HepG2 (cell line): Measurements from ENCODE around the gene GEMIN2. TPM values are rescaled to one million over a fixed set of nuclear protein-coding genes. Genes with fewer than 3 reads are reported as not detected.

ENCODE experiments used
- FLYWCH1 ChIP-seq: sonication (generic); formaldehyde crosslinking; IDR thresholded peaks from 2 replicates; pipeline ENCODE4 v1.8.1; 2023; ENCODE audit warnings: mild to moderate bottlenecking, missing genetic modification reagents
- FOXC1 ChIP-seq: sonication (generic); formaldehyde crosslinking; IDR thresholded peaks from 2 replicates; pipeline ENCODE4 v1.8.0; 2022; ENCODE audit warnings: mild to moderate bottlenecking, missing genetic modification reagents, borderline replicate concordance
- KDM4B ChIP-seq: sonication (generic); formaldehyde crosslinking; IDR thresholded peaks from 2 replicates; pipeline ENCODE4 v1.4.0; 2020; ENCODE audit warnings: missing genetic modification reagents
- POLR2AphosphoS2 ChIP-seq: IDR thresholded peaks from 2 replicates; pipeline ENCODE4 v1.6.1; 2011; ENCODE audit warnings: low read depth, low read length, improper control_type of control experiment
- POLR2G ChIP-seq: fragments of 200-400 bp; formaldehyde crosslinking; IDR thresholded peaks from 2 replicates; pipeline ENCODE4 v1.6.1; 2018; ENCODE audit warnings: mild to moderate bottlenecking, low read depth, low read length, moderate library complexity
- RAD51 ChIP-seq: fragments of 450-650 bp; IDR thresholded peaks from 2 replicates; pipeline ENCODE4 v1.6.1; 2016; ENCODE audit warnings: borderline replicate concordance
- RFXANK ChIP-seq: IDR thresholded peaks from 2 replicates; pipeline ENCODE4 v1.6.1; 2016
- RNF2 ChIP-seq: fragments of 450-650 bp; conservative IDR thresholded peaks from 2 replicates; pipeline ENCODE4 v1.6.1; 2016; ENCODE audit warnings: low read depth
- TAF15 ChIP-seq: fragments of 200-400 bp; formaldehyde crosslinking; IDR thresholded peaks from one replicate; pipeline ENCODE4 v1.6.1; 2018; ENCODE audit warnings: mild to moderate bottlenecking, low read depth, low read length; ENCODE audit not compliant: poor library complexity, severe bottlenecking
- ZBTB20 ChIP-seq: sonication (generic); formaldehyde crosslinking; IDR thresholded peaks from 2 replicates; pipeline ENCODE4 v1.8.1; 2023; ENCODE audit warnings: missing genetic modification reagents, low read depth, mild to moderate bottlenecking, borderline replicate concordance
- ZFP82 ChIP-seq: sonication (generic); formaldehyde crosslinking; IDR thresholded peaks from 2 replicates; pipeline ENCODE4 v1.5.1; 2020; ENCODE audit warnings: mild to moderate bottlenecking, missing genetic modification reagents, borderline replicate concordance
- ZNF251 ChIP-seq: sonication (generic); formaldehyde crosslinking; IDR thresholded peaks from 2 replicates; pipeline ENCODE4 v1.9.0; 2021; ENCODE audit warnings: mild to moderate bottlenecking, missing genetic modification reagents
- ZNF552 ChIP-seq: sonication (generic); formaldehyde crosslinking; IDR thresholded peaks from 2 replicates; pipeline ENCODE4 v1.9.0; 2022; ENCODE audit warnings: missing genetic modification reagents, mild to moderate bottlenecking, borderline replicate concordance
- ZNF614 ChIP-seq: IDR thresholded peaks from 2 replicates; pipeline ENCODE4 v1.6.1; 2018; ENCODE audit warnings: missing biosample characterization, missing genetic modification reagents, inconsistent platforms, borderline replicate concordance
- ZNF746 ChIP-seq: sonication (generic); formaldehyde crosslinking; IDR thresholded peaks from 2 replicates; pipeline ENCODE4 v1.8.0; 2022; ENCODE audit warnings: mild to moderate bottlenecking, missing genetic modification reagents
- polyA plus RNA-seq, 8 experiments: library from polyadenylated mRNA; depleted of rRNA in 3 of 8; stranded (reverse) in 7 of 8; unstranded in 1 of 8; fragments of >200 nt; fragmentation: Illumina TruSeq in 4 of 8; extraction: Trizol in 4 of 8; gene quantifications; 2 replicates each; pipeline versions ENCODE4 v1.2.1 to v1.2.3, GENCODE V29; 2011 to 2016; ENCODE audit warnings: low read depth in 4 of 8, missing spikeins in 1 of 8, mixed read lengths in 1 of 8; ENCODE audit not compliant: insufficient read depth in 1 of 8
- total RNA-seq, 5 experiments: library from RNA; depleted of rRNA; stranded (reverse); fragments of >200 nt; fragmentation: Illumina TruSeq; extraction: Trizol; gene quantifications; 2 replicates each; pipeline ENCODE4 v1.2.3, GENCODE V29; 2016; ENCODE audit warnings: low read depth in 1 of 5
- TF ChIP-seq, protein P1 (sequence below): sonication (generic); formaldehyde crosslinking; IDR thresholded peaks from 2 replicates; pipeline ENCODE4; 2020; ENCODE audit warnings: missing genetic modification reagents, mild to moderate bottlenecking, borderline replicate concordance
- TF ChIP-seq, protein P2 (sequence below): sonication (generic); formaldehyde crosslinking; IDR thresholded peaks from 2 replicates; pipeline ENCODE4 v1.4.0; 2020; ENCODE audit warnings: mild to moderate bottlenecking, missing genetic modification reagents, borderline replicate concordance
- TF ChIP-seq, protein P3 (sequence below): sonication (generic); formaldehyde crosslinking; IDR thresholded peaks from 2 replicates; pipeline ENCODE4 v1.5.1; 2020; ENCODE audit warnings: mild to moderate bottlenecking, moderate library complexity, missing genetic modification reagents
- TF ChIP-seq, protein P4 (sequence below): sonication (generic); formaldehyde crosslinking; IDR thresholded peaks from 2 replicates; pipeline ENCODE4 v1.5.0; 2020; ENCODE audit warnings: mild to moderate bottlenecking, low read depth, missing genetic modification reagents, borderline replicate concordance

GEMIN2 gene
- total and polyA plus RNA-seq, 2 of the 13 experiments (the other 11 are each of a cell fraction or from before 2014, with no cell fraction given) = 54.8 to 110 TPM

DNA sequence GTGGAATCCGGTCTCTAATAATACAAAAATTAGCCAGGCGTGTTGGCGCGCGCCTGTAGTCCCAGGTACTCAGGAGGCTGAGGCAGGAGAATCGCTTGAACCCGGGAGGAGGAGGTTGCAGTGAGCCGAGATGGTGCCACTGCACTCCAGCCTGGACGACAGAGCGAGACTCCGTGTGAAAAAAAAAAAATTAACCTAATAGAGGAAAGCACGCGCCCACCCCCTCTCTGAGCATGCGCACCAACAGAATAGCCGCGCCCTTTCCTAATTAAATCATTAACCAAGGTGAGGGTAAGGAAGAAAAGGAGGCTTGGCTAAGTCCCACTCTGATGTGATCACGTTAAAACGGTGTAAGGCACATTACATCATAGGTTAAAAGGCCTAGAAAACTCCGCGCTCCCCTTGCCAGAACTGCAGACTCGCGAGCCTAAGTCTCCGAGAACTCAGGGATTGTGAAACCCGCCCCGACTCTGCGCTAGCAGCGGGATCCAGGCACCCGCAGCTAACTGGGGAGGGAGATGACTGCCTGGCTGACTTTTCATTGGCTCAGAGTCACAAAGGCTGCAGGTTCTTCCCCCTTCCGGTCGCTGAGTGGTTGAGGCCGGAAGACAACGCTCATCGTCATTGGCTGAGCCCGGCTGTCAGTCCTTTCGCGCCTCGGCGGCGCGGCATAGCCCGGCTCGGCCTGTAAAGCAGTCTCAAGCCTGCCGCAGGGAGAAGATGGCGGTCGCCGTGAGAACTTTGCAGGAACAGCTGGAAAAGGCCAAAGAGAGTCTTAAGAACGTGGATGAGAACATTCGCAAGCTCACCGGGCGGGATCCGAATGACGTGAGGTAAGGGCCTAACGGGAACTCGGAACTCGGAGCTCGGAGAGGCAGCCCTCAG is 60.7 kb downstream of the GEMIN2 start, which contains the start of gene PNN (continued):
- TF ChIP-seq, protein P1, sequence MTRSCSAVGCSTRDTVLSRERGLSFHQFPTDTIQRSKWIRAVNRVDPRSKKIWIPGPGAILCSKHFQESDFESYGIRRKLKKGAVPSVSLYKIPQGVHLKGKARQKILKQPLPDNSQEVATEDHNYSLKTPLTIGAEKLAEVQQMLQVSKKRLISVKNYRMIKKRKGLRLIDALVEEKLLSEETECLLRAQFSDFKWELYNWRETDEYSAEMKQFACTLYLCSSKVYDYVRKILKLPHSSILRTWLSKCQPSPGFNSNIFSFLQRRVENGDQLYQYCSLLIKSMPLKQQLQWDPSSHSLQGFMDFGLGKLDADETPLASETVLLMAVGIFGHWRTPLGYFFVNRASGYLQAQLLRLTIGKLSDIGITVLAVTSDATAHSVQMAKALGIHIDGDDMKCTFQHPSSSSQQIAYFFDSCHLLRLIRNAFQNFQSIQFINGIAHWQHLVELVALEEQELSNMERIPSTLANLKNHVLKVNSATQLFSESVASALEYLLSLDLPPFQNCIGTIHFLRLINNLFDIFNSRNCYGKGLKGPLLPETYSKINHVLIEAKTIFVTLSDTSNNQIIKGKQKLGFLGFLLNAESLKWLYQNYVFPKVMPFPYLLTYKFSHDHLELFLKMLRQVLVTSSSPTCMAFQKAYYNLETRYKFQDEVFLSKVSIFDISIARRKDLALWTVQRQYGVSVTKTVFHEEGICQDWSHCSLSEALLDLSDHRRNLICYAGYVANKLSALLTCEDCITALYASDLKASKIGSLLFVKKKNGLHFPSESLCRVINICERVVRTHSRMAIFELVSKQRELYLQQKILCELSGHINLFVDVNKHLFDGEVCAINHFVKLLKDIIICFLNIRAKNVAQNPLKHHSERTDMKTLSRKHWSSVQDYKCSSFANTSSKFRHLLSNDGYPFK (CRISPR knock-in tag) = peak; percentile 94; the same call in 1 of the 2 replicates
- TF ChIP-seq ZNF251 (CRISPR knock-in tag) (no peak; the same call in 1 of the 2 replicates), ZBTB20 (CRISPR knock-in tag) (peak; percentile 91), ZFP82 (CRISPR knock-in tag) (peak; percentile 23; the same call in 1 of the 2 replicates), POLR2G (peak; percentile 99), RAD51 (no peak), RNF2 (no peak; the same call in 1 of the 2 replicates), FOXC1 (CRISPR knock-in tag) (peak; percentile 95), ZNF614 (CRISPR knock-in tag) (peak; percentile 94), FLYWCH1 (CRISPR knock-in tag) (no peak; the same call in 1 of the 2 replicates), KDM4B (CRISPR knock-in tag) (no peak), ZNF552 (CRISPR knock-in tag) (peak; percentile 29; the same call in 1 of the 2 replicates), POLR2AphosphoS2 (peak; percentile 97), ZNF746 (no peak), TAF15 (peak; percentile 50), RFXANK (peak; percentile 83; the same call in 1 of the 2 replicates)
- TF ChIP-seq, protein P2, sequence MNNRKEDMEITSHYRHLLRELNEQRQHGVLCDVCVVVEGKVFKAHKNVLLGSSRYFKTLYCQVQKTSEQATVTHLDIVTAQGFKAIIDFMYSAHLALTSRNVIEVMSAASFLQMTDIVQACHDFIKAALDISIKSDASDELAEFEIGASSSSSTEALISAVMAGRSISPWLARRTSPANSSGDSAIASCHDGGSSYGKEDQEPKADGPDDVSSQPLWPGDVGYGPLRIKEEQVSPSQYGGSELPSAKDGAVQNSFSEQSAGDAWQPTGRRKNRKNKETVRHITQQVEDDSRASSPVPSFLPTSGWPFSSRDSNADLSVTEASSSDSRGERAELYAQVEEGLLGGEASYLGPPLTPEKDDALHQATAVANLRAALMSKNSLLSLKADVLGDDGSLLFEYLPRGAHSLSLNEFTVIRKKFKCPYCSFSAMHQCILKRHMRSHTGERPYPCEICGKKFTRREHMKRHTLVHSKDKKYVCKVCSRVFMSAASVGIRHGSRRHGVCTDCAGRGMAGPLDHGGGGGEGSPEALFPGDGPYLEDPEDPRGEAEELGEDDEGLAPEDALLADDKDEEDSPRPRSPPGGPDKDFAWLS (CRISPR knock-in tag) = no peak; the same call in 1 of the 2 replicates
- TF ChIP-seq, protein P3, sequence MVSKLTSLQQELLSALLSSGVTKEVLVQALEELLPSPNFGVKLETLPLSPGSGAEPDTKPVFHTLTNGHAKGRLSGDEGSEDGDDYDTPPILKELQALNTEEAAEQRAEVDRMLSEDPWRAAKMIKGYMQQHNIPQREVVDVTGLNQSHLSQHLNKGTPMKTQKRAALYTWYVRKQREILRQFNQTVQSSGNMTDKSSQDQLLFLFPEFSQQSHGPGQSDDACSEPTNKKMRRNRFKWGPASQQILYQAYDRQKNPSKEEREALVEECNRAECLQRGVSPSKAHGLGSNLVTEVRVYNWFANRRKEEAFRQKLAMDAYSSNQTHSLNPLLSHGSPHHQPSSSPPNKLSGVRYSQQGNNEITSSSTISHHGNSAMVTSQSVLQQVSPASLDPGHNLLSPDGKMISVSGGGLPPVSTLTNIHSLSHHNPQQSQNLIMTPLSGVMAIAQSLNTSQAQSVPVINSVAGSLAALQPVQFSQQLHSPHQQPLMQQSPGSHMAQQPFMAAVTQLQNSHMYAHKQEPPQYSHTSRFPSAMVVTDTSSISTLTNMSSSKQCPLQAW (CRISPR knock-in tag) = peak; percentile 99
- TF ChIP-seq, protein P4, sequence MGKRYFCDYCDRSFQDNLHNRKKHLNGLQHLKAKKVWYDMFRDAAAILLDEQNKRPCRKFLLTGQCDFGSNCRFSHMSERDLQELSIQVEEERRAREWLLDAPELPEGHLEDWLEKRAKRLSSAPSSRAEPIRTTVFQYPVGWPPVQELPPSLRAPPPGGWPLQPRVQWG (CRISPR knock-in tag) = no peak
